NCI-H187 treated with DMSO at 0.1 percent for 48 hours (cell line): Measurements from ENCODE around the gene PATZ1.
"Not testable (repeated sequence)": the region's sequence is repeated elsewhere in the genome, so short reads cannot be mapped to it uniquely, and the experiment has no call there.

Source experiments
- DNase-seq: peaks from one replicate; lab custom pipeline; 2025; lab: John Stamatoyannopoulos, UW

Gene PATZ1

DNA sequence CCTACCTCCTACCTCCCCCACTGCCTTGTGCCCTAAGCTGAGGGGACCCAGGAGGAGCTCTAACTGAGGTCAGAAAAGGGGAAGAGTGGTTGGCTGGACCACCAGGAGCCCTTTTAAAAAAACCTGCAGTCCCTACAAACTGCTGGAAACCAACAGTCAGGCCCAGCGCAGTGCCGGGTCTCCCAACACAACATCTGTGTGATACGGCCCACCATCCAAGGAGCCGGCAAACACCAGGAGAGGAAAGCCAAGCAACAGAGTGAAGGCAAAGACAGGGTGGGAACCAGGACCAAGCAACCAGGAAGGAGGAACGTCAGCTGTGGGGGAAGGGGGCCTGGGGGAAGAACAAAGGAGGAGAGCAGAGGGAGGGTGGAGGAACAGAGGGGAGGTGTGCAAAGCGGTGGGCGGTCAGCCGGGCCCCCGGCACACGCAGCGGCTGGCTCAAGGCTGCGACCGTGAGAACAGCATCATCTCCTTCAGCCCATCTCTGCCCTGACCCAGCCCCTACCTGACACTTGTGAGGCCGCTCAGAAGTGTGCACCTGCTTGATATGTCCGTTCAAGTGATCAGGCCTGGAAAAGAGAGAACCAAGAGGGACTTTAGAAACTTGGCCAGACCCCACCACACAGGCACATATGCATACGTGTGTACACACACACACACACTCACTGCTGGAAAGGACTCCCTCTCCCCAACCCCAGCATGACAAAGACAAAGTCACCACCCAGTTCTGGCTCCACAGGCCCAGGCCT, 3.6 kb downstream of the PATZ1 start:
- DNase-seq: no peak

DNA sequence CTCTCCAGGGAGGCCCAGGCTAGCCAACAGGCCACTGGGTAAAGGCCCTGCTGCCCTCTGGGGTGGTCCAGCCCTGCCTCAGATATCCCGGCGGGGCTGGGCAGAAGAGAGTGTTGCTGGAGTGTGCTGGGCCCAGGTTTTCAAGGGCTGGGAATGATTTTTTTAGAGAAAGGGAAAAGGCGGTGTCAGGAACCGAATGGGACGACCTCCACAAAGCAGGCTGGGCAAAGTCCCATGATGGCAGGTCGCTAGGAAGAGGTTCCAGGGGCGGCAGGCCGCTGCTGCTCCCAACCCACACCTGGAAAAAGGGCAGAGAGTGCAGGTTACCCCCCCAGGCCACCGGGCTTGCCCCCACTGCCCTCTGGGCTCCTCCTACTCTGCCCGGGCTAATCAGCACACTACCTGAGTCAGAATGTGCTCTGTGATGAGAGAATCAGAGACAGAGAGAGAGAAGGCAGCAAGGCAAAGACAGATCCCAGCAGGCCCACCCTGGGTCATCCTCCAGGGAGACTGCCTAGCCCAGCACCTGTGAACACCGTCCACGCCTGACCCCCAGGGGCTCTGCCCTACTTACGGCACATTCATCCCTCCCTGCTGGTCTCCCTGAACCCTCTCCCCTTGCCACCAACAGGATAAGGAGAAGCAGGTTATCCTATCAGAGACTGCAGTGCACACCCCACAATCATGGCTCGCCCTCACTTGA, 4.6 kb downstream of the PATZ1 start:
- no peak for DNase-seq

DNA sequence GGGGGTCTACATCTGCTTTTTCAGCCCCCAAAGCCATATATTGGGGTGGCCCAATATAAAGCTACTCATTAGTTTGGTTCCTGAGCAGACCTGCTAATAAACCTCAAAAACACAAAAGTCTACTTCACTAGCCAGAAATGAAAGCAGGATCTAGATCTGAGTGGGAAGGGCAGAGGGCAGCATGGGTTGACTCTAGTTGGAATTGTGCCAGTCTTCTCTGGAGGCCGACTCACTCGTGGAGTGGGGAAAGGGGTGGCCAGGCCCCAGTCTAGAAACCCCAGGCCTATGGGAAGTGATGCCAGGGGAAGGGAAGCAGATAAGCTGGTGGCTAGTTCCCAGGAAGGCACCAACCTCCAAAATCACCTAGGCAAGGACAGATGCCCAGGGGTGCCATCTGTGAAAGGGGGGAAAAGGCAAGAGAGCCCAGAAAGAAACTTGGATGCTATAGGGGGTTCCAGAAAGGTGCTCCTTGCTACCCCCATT, 5.3 kb downstream of the PATZ1 start:
- no peak for DNase-seq

DNA sequence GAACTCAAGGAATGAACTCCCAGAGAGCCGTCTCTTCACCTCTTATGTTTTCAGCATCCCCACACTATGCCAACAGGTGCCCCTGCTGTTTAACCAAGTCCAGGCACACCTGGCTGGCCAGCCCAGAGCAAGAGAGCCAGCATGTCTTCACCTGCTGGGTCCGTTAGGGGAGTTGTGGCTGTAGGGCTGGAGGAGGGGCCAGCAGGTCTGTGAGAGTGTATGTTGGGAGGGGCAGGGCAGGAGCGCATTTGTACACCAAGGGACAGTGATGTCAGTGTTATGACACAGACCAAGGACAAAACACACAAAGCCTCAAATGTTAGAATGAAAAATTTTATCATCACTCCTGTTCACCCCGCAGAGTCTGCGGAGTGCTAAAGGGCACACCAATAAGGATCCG, 5.8 kb downstream of the PATZ1 start:
- no peak for DNase-seq

DNA sequence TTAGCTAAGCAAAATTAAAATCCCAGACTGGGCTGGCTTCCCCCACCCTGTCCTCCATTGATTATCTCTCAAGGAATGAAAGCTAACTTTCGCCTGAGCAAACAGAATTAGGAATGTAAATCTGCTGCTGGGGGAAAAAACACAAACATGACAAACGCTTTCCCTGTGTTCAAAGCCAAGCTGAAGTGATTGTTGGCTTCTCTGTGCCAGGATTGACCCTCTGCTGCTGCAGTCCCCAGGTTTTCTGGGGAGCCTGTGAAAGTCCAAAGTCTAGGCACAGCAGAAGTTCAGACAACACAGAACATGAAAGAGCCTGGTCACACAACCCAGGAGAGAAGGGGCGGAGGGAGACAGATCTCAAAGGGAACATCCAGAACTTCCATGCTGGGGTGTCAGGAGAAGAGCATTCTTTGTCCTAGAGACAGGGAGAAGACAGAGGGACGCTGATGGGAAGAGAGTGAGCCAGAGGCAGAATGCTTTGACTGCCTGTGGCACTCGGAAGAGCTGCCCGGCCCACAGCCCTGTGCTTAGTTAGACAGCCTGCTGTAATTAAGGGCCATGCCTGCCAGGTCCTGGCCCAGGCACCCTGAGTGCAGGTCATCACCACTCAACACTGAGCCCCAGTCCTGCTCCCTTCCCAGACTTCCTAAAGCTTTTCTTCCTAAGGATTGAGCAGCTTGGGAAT, 6.9 kb downstream of the PATZ1 start:
- DNase-seq: no peak

DNA sequence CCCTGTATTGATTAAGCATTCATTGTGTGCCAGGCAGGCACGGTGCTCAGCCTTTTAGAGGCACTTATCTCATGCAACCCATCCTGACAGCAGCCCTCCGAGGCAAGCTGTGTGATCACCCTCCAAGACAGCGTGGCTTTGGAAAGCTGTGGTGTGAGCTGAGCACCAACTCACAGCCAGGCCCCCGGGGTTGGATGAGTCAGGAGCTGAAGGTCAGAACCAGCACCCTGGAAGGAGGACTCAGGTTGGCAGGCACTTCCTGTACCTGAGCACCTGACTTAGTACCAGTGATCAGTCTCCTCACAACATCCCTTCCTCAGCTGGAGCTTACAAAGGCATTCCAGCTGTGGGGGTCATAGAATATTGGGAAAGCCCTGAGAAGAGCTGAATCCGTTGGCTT, 9.0 kb downstream of the PATZ1 start:
- no peak for DNase-seq

DNA sequence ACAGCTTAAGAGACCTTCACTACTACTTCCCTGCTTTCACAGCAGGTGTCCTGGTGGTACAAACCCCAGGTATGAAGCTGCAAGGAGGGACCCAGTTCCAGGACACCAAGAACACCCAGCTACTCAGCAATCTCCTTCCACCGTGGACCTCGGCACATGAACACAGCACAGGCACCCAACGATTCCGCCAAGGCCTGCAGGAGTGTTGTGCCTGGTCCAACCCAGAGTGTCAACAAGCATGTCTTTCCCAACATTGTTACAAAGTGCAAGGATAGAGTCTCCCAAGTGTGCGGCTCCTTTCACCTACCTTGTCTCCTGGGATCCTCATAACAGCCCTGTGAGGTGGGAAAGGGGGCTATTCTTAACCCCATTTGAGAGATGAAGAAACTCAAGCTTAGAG, 11.8 kb downstream of the PATZ1 start:
- DNase-seq: no peak

DNA sequence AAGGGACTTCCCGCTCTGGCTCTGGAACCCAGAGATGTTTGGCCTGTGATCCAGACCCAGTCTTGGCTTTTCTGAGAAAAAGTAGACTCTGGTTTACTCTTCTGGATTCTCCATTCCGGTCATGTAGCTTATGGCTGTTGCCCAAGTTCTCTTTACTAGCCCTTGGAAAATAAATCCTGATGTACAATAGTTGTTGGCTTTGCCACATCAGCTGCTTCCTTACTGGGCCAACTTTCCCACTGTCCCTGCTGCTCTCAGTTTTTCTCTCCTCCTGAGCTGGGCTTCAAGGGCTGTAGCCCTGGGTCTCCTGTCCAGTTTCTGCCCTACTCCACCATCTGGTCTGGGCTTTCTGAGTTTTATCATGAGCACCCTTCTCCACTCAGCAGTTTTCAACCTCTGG, 12.5 kb downstream of the PATZ1 start:
- no peak for DNase-seq

DNA sequence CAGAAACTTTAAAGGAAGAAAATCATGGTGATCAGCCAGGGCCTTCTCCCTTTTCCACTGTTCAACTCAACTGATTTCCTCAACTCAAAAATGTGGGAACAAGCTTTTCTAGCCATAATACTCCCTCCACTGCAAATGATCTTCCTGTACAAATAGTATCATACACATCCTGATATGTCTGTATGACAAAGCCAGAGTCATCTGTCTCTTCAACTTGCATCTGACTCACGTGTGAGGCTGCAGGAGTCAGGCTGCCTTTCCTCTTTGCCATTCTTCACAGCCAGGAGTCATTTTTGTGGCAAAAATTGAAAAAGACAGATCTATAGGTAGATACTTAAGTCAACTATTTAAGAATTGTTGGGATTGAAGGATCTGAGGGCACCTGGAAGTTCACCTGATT, 13.3 kb downstream of the PATZ1 start:
- DNase-seq: no peak

DNA sequence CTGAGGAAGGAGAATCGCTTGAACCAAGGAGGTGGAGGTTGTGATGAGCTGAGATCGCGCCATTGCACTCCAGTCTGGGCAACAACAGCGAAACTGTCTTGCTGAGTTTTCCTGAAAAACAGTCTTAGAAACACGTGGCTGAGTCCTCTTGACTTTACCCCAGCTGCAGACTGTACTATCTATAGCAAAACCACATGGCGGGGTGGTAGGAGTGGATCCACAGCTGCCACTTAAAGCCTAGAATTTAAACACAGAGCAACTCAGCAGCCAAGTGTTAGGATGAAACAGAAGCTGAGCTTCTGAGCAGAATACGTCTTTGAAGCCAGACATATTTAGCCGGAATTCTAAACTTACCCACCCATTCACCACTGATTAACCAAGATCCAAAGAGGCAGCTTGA, 14.1 kb downstream of the PATZ1 start:
- DNase-seq: no peak

DNA sequence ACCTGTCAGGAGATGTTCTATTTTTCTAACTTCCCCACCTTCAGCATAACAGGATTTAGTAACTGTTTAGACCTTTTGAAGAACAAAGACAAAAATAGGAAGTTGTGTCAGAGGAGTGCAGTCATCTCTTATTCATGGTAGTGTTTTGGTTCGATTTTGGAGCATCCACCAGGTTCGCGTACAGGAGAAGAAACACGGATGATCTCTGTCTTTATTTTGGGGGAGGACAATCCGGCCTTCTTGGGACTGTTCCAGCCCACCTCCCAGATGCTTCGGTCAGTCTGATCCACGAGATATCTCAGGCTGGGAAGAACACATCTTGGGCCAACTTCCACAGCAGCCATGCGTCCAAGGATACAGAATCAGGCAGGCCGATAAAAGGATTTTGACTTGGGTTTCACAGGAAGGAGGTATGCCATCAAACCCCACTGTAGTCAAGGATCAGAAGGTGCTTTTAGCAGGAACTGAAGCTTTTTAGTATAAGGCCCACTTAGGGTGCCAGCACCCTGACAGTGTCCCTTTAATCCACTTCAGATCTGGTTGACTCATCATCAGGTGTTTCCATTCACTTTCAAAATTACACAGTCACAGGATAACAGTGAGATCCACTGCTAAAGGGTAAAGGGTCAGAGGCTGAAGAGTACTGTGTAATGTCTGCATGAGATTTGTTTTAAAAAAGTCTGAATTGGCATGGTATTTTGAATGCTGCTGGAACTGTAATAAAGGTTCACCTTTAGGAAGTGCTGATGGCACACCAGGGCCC, 16.5 kb downstream of the PATZ1 start:
- DNase-seq: no peak

DNA sequence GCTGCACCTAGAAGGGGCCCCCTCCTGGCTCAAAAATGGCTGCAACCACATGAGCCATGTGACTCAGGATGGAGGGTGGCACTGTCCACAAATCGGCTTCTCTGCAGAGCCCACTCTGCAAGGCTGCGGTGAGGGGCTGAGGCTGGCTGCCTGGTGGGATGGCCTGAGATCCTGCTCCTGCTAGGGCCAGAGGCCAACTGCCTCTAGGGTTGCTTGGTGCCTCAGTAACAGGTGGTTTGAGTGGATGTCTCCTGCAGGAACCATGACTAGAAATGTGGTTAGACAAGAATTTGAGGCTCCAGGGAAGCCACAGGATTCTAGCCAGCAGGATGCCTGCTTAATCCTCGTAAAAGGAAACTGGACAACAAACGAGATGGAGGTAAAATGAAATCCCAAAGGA, 17.1 kb downstream of the PATZ1 start:
- no peak for DNase-seq

DNA sequence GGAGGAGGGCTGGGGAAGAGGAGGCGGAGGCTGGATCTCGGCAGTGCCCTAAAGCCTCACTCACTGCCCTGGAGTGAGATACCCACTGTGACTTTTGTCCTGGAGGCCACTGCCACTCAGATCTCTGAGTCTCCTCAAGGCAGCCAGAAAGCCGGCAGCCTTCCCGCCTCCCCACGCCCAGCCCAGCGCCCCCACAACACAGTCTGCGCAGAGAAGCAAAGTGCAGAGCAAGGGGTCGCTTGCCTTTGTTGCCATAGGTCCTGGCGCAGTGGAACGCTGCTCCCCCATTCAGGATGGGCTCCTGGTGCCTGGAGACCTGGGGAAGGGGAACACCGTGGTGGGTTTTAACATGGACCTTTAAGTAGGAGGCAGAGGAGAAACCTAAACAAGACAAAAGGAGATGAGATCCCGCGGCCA, 17.6 kb downstream of the PATZ1 start:
- DNase-seq: no peak

DNA sequence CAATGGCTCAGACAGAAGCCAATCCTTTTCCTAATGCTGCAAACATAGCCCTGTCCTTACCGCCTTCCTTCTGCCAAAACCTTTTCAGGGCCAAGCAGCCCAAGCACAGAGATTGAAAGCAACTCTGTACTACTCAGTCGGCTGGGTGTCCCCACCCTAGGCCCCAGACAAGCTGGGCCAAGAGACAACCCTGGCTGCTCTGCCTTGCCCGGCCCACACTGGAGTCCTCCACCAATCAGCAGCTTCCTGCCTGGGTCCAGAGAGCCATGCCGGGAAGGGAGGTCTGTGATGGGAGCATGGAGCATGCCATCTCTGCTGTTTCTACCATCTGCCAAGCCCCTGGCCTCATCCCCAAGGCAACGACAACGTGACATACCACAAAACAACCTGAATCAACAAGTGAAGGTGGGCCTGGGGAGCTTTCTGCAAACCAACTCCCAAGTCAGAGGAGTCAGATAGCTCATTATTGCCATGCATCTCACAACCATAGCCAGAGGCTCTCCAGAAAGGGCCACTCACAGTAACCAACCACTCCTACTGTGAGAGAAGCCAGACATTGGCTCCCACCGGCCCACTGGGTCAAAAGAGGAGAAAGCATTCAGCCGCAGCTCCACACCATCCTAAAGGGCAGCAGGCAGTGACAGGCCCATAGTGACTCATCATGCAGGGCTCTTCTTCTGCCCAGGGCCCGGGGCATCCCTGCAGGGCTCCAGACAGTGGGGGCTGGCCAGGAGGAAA, 18.2 kb downstream of the PATZ1 start:
- no peak for DNase-seq

DNA sequence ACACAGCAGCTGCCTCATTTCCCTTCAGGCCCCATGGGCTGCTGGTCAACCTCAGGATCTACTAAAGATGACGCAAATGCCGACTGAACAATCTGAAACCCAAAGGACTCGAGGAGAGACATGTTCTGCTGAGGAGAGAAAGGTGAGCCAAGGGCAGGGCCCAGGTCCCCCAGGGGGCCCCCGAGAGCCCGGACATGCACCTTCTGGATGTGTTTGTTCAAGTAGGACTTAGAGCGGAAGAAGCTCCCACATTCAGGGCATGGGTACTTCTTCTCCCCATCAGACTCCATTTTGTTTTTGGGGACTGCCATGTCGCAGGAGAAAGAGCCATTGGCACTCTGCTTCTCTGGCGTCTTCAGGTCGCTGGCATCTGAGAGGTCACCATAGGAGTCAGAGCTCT, 19.3 kb downstream of the PATZ1 start:
- no peak for DNase-seq

DNA sequence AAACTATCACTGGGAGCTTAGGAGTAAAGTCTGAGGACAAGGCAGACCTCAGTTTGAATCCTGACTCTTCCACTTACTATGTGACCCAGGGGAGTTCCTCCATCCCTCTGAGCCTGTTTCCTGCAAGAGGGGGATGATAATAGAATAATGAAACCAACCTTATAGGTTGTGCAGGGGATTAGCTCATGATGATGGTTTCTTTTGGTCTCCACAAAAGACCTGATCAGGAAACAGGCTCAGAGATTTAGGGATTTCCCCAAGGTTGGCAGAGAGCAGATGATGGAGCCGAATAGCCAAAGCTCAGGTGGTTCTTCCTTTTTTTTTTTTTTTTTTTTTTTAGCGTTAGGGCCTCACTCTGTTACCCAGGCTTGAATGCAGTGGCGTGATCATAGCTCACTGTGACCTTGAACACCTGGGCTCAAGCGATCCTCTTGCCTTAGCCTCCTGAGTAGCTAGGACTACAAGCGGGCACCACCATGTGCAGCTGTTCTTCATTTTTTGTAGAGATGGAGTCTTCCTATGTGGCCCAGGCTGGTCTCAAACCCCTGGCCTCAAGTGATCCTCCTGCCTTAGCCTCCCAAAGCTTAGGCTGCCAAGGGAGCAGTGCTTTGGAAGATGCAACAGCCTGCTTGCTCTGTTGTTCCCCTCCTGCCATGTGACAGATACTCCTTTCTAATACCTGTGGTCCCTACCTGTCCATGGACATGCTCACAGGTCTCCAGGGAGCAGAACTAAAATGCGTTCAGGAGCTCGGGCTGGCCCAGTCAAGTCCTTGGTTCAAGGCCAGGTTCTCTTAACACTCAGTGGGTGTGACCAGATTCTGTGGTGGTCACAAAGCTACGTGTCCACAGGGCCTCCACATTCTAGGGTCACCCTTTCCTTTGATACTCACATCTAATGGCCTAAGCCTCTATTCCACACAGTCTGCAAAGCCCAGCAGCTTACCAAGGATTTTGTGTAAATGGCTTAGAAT, 22.3 kb downstream of the PATZ1 start:
- DNase-seq: no peak

DNA sequence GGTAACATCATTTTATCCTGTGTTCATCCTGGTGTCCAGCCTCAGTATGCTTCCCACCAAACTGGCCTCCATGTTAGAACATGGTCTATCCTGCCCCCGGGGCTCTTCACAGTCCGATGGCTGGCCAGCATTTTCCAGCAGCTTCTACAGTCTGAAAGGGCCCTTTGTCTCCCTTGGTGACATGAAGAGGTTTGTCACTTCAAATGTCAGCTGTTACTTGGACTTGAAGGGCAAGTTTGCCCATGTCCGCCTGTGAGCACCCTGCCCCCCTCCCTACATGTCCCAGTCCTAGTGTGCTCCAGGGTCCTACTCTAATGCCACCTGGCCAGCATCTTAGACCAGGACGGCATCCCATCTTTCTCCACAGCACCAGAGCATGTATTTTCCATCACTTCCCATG, 24.7 kb downstream of the PATZ1 start:
- DNase-seq: no peak

DNA sequence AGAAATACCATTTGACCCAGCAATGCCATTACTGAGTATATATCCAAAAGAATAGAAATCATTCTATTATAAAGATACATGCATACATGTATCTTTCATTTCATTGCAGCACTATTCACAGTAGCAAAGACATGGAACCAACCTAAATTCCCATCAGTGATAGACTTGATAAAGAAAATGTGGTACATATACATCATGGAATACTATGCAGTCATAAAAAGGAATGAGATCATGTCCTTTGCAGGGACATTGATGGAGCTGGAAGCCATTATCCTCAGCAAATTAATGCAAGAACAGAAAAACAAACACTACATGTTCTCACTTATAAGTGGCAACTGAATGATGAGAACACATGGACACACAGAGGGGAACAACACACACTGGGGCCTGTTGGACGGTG, 31.9 kb downstream of the PATZ1 start:
- DNase-seq: not testable (repeated sequence)

DNA sequence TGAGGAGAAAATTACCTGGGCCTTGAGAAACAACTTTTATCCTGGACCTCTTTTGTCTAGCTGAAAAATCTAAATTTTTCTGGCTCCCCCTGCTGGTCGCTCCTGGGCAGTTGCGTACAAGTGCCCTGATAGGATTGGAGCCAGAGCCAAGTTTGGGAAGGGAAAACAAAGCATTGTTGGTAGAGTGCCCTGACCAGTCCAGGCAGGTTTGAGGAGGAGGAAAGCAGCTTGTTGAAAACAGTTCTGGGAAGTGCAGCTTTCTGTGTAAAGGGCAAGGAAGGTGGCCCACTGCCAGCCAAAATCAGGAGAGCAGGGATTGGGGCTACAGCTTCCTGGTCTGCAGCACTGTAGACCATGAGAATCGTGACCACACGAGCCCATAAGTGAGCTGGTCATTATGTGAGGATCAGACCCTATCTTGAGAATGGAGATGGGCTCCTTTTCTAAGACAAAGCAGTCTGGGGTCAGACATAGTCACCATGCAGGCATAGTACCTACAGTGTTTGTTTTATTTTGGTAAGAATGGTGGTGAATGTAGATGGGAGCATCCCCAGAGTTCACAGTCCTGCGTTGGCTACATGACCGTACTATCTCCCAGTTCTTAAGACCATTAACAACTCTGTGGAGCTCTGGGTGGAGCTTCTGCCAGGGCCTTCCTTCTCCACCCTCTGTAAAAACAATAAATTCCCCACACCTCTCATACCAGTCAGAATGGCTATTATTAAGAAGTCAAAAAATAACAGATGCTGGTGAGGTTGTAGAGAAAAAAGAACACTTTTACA, 32.6 kb downstream of the PATZ1 start:
- no peak for DNase-seq

DNA sequence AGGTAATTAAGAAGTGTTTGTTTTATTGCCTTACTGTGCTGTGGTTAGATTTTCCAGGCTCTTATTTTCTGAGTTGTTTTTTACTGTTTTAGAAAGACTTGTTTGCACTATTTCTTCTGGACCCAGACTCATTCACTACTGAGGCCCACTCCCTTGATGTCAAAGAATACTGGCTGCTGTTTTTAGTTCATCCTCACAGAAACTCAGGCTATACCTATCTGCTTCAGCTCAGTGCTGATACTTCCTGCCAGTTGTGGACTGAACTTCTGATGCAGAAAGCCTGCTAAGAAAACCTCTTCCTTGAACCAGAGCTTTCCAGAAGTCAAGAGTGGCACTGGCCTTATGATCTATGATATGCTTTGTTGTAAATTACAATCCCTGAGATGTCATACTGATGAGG, 38.0 kb downstream of the PATZ1 start:
- no peak for DNase-seq
